Activated T-cell treated with anti-CD3 and anti-CD28 coated beads for 1 hour (primary cell): ENCODE results near the gene ZNF528.

Source experiments
- DNase-seq: peaks from one replicate; pipeline ENCODE4 v3.0.0-alpha.2; 2020; ENCODE audit warnings: low read depth

ZNF528 gene

GRCh38 chr19:52397310-52398080, at the start of gene ZNF528:
Gene ZNF528 (plus strand): TSS chr19:52397849. CDS start chr19:52402014, 4,165 bp downstream.
- peak; percentile 96 for DNase-seq

GRCh38 chr19:52351512-52351911, 46.1 kb upstream of the ZNF528 start:
- no peak for DNase-seq

- DNase-seq: no peak
Observed at GRCh38 chr19:52366414-52366824, 31.2 kb upstream of the ZNF528 start.

- DNase-seq: peak; percentile 92
Observed at GRCh38 chr19:52369559-52370340, 27.9 kb upstream of the ZNF528 start, which contains the start of gene ZNF880. Gene ZNF880 (plus strand): TSS chr19:52369923. CDS start chr19:52369966, 43 bp downstream.

GRCh38 chr19:52370341-52370710, 27.3 kb upstream of the ZNF528 start:
- no peak for DNase-seq

GRCh38 chr19:52391135-52391534, 6.5 kb upstream of the ZNF528 start:
- DNase-seq: no peak

GRCh38 chr19:52398081-52398441, 412 bp downstream of the ZNF528 start:
- no peak for DNase-seq

- DNase-seq: no peak
Observed at GRCh38 chr19:52410276-52410675, 12.6 kb downstream of the ZNF528 start.

GRCh38 chr19:52415711-52416110, 18.1 kb downstream of the ZNF528 start:
- no peak for DNase-seq

GRCh38 chr19:52428937-52429336, 31.3 kb downstream of the ZNF528 start, which contains the start of gene ZNF534:
Gene ZNF534 (plus strand): TSS chr19:52429148. CDS start chr19:52431475, 2,327 bp downstream.
- no peak for DNase-seq

- DNase-seq: no peak
Observed at GRCh38 chr19:52442179-52442578, 44.5 kb downstream of the ZNF528 start.

GRCh38 chr19:52444506-52444905, 46.9 kb downstream of the ZNF528 start:
- no peak for DNase-seq

- DNase-seq: no peak
Observed at GRCh38 chr19:52451241-52451640, 53.6 kb downstream of the ZNF528 start.

- peak; percentile 36 for DNase-seq
Observed at GRCh38 chr19:52453324-52454094, 55.9 kb downstream of the ZNF528 start, which contains the start of gene ZNF578. Gene ZNF578 (plus strand): TSS chr19:52453553. CDS start chr19:52501846, 48,293 bp downstream.

GRCh38 chr19:52464798-52465470, 67.3 kb downstream of the ZNF528 start:
- no peak for DNase-seq
